Measurements from ENCODE around the gene OSBPL10.
A peak's percentile ranks its signal among the peaks of the same experiment; 100 is the strongest.

OSBPL10 gene

GRCh38 chr3:31636694-31637442 lies 344.2 kb downstream of the OSBPL10 start:
- H3K4me3 Mint-ChIP-seq: no peak overlapping the region
- H3K27me3 Mint-ChIP-seq (ENCODE audit: low read depth, poor library complexity): no peaks in the 10 kb centered on the region
- DNase-seq: no peak
- no peaks in the 10 kb centered on the region for H3K9me3 Mint-ChIP-seq
- H3K4me1 Mint-ChIP-seq: no peaks in the 10 kb centered on the region
- no peak overlapping the region for H3K27ac Mint-ChIP-seq
- peaks cover 48% of the 10 kb centered on the region for H3K36me3 Mint-ChIP-seq (ENCODE audit: low read depth)
- TF ChIP-seq, protein P1, sequence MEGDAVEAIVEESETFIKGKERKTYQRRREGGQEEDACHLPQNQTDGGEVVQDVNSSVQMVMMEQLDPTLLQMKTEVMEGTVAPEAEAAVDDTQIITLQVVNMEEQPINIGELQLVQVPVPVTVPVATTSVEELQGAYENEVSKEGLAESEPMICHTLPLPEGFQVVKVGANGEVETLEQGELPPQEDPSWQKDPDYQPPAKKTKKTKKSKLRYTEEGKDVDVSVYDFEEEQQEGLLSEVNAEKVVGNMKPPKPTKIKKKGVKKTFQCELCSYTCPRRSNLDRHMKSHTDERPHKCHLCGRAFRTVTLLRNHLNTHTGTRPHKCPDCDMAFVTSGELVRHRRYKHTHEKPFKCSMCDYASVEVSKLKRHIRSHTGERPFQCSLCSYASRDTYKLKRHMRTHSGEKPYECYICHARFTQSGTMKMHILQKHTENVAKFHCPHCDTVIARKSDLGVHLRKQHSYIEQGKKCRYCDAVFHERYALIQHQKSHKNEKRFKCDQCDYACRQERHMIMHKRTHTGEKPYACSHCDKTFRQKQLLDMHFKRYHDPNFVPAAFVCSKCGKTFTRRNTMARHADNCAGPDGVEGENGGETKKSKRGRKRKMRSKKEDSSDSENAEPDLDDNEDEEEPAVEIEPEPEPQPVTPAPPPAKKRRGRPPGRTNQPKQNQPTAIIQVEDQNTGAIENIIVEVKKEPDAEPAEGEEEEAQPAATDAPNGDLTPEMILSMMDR (IDR thresholded peaks at IDR 0.05): no peak

- Mint-ChIP-seq H3K27ac (no peak overlapping the region), H3K4me1 (no peaks in the 10 kb centered on the region), H3K36me3 (ENCODE audit: low read depth) (peaks cover 57% of the 10 kb centered on the region), H3K27me3 (ENCODE audit: low read depth, poor library complexity) (no peaks in the 10 kb centered on the region), H3K4me3 (no peak overlapping the region), H3K9me3 (no peaks in the 10 kb centered on the region)
- TF ChIP-seq, protein P1 (IDR thresholded peaks at IDR 0.05): no peak
- DNase-seq: no peak
These were observed 345.0 kb downstream of the OSBPL10 start for GRCh38 chr3:31636049-31636448.

DNA sequence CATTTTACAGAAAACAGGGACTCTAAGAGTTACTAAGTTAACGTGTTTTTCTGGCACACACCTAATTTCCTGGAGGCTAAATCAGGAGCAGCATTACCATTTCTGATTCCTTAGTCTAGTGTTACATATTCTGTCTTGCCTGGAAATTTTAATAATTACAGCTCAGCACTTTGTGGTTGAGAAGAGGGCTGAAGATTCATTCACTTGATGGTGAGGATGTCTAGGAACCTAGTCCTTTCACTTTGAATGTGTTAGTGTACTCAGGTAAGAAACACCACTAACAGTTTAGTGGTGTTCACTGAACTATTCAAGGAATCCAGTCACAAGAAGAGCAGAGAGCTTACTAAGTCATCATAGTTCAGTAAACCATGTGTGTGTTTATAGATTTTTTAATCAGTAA lies 345.5 kb downstream of the OSBPL10 start:
- TF ChIP-seq, protein P1 (IDR thresholded peaks at IDR 0.05): no peak
- Mint-ChIP-seq H3K4me3 (no peak overlapping the region), H3K27me3 (ENCODE audit: low read depth, poor library complexity) (no peaks in the 10 kb centered on the region), H3K4me1 (no peaks in the 10 kb centered on the region), H3K9me3 (no peaks in the 10 kb centered on the region), H3K27ac (peak overlapping the region; percentile 43), H3K36me3 (ENCODE audit: low read depth) (peaks cover 62% of the 10 kb centered on the region)
- DNase-seq: no peak

- Mint-ChIP-seq H3K27me3 (ENCODE audit: low read depth, poor library complexity) (no peaks in the 10 kb centered on the region), H3K4me1 (no peaks in the 10 kb centered on the region), H3K36me3 (ENCODE audit: low read depth) (peaks cover 72% of the 10 kb centered on the region), H3K4me3 (no peak overlapping the region), H3K27ac (no peak overlapping the region), H3K9me3 (no peaks in the 10 kb centered on the region)
- TF ChIP-seq, protein P1 (IDR thresholded peaks at IDR 0.05): no peak
- no peak for DNase-seq
These were observed 346.6 kb downstream of the OSBPL10 start for GRCh38 chr3:31634476-31634875.

GRCh38 chr3:31629054-31629453 lies 352.0 kb downstream of the OSBPL10 start:
- H3K4me3 Mint-ChIP-seq: no peak overlapping the region
- no peak for DNase-seq
- no peaks in the 10 kb centered on the region for H3K9me3 Mint-ChIP-seq
- no peak overlapping the region for H3K27ac Mint-ChIP-seq
- TF ChIP-seq, protein P1 (IDR thresholded peaks at IDR 0.05): no peak
- H3K36me3 Mint-ChIP-seq (ENCODE audit: low read depth): peaks cover 85% of the 10 kb centered on the region
- H3K4me1 Mint-ChIP-seq: no peaks in the 10 kb centered on the region
- no peaks in the 10 kb centered on the region for H3K27me3 Mint-ChIP-seq (ENCODE audit: low read depth, poor library complexity)

GRCh38 chr3:31625358-31625757 lies 355.7 kb downstream of the OSBPL10 start:
- Mint-ChIP-seq H3K4me3 (no peak overlapping the region), H3K4me1 (no peaks in the 10 kb centered on the region), H3K27ac (no peak overlapping the region), H3K9me3 (no peaks in the 10 kb centered on the region), H3K36me3 (ENCODE audit: low read depth) (peaks cover 85% of the 10 kb centered on the region), H3K27me3 (ENCODE audit: low read depth, poor library complexity) (no peaks in the 10 kb centered on the region)
- TF ChIP-seq, protein P1 (IDR thresholded peaks at IDR 0.05): no peak
- no peak for DNase-seq

All from nephron progenitor cell (in vitro differentiated cells).